HEK293 (cell line): ENCODE measurements around the gene ALS2.

ENCODE experiments used
- CTCF ChIA-PET: fragments of 350-600 bp; formaldehyde crosslinking; extraction: SDS; loops from one replicate; lab custom pipeline; 2021; ENCODE audit warnings: antibody characterized with exemption; lab: Yijun Ruan, JAX
- POLR2A ChIA-PET: fragments of 300-600 bp; formaldehyde crosslinking; extraction: SDS; loops from one replicate; lab custom pipeline; 2020; ENCODE audit warnings: antibody characterized with exemption, inconsistent platforms; lab: Yijun Ruan, JAX
- H3K27ac ChIP-seq: fragments of 200-500 bp; sonication (Bioruptor generic); 2 replicates; pipeline ENCODE4 v1.5.1; 2014; ENCODE audit warnings: low read depth, low read length, control low read depth, inconsistent platforms; ENCODE audit errors: extremely low read depth
- H3K36me3 ChIP-seq, 2 experiments: fragments of 200-500 bp in 1 of 2; sonication (Bioruptor generic) in 1 of 2; 1 replicate in 1 of 2; 2 replicates in 1 of 2; pipeline ENCODE4 v1.5.1; 2014 to 2017; ENCODE audit warnings: inconsistent platforms in 2 of 2, low read length in 2 of 2; ENCODE audit not compliant: control insufficient read depth in 2 of 2, insufficient read depth in 1 of 2
- H3K4me1 ChIP-seq: fragments of 200-500 bp; sonication (Bioruptor generic); 2 replicates; pipeline ENCODE4 v1.5.1; 2014; ENCODE audit warnings: mild to moderate bottlenecking, low read length, inconsistent platforms; ENCODE audit not compliant: control insufficient read depth, insufficient read depth
- H3K4me3 ChIP-seq: 2 replicates; pipeline ENCODE4 v1.5.1; 2011; ENCODE audit warnings: low read depth, mild to moderate bottlenecking, control low read depth, low read length, moderate library complexity
- H3K9me3 ChIP-seq: fragments of 200-500 bp; sonication (Bioruptor generic); 2 replicates; pipeline ENCODE4 v1.5.1; 2014; ENCODE audit warnings: low read depth, low read length, inconsistent platforms; ENCODE audit not compliant: control insufficient read depth, insufficient read depth
- GLIS2 ChIP-seq: fragments of 450-650 bp; formaldehyde crosslinking; IDR thresholded peaks from 2 replicates; pipeline ENCODE4 v1.5.1; 2016; ENCODE audit warnings: missing biosample characterization, missing genetic modification characterization
- PRDM1 ChIP-seq: fragments of 450-650 bp; formaldehyde crosslinking; IDR thresholded peaks from 2 replicates; pipeline ENCODE4; 2016; ENCODE audit warnings: missing biosample characterization, missing genetic modification characterization
- SCRT2 ChIP-seq: fragments of 450-650 bp; formaldehyde crosslinking; IDR thresholded peaks from 2 replicates; pipeline ENCODE4 v1.5.1; 2016; ENCODE audit warnings: missing biosample characterization, missing genetic modification characterization
- TRIM28 ChIP-seq: IDR thresholded peaks from 2 replicates; pipeline ENCODE4 v1.6.1; 2011; ENCODE audit warnings: low read length, control low read depth, borderline replicate concordance
- WT1 ChIP-seq: fragments of 450-650 bp; formaldehyde crosslinking; IDR thresholded peaks from 2 replicates; pipeline ENCODE4 v1.5.1; 2016; ENCODE audit warnings: missing biosample characterization, missing genetic modification characterization
- ZFP37 ChIP-seq: fragments of 450-650 bp; formaldehyde crosslinking; IDR thresholded peaks from 2 replicates; pipeline ENCODE4 v1.5.1; 2016; ENCODE audit warnings: missing biosample characterization, missing genetic modification characterization
- ZIC2 ChIP-seq: fragments of 450-650 bp; formaldehyde crosslinking; IDR thresholded peaks from 2 replicates; pipeline ENCODE4 v1.5.1; 2016; ENCODE audit warnings: missing biosample characterization, missing genetic modification characterization
- ZNF2 ChIP-seq: fragments of 450-650 bp; formaldehyde crosslinking; IDR thresholded peaks from 2 replicates; pipeline ENCODE4 v1.5.1; 2016; ENCODE audit warnings: missing biosample characterization, missing genetic modification characterization
- ZNF248 ChIP-seq: fragments of 450-650 bp; formaldehyde crosslinking; IDR thresholded peaks from 2 replicates; pipeline ENCODE4 v1.5.1; 2017; ENCODE audit warnings: missing biosample characterization, missing genetic modification characterization
- ZNF292 ChIP-seq: fragments of 450-650 bp; formaldehyde crosslinking; IDR thresholded peaks from 2 replicates; pipeline ENCODE4 v1.5.1; 2016; ENCODE audit warnings: low read depth, missing biosample characterization, missing genetic modification characterization, borderline replicate concordance
- ZNF501 ChIP-seq: fragments of 450-650 bp; formaldehyde crosslinking; IDR thresholded peaks from 2 replicates; pipeline ENCODE4 v1.5.1; 2016; ENCODE audit warnings: missing biosample characterization, missing genetic modification characterization
- ZNF529 ChIP-seq: fragments of 450-650 bp; formaldehyde crosslinking; IDR thresholded peaks from 2 replicates; pipeline ENCODE4 v1.5.1; 2017; ENCODE audit warnings: missing genetic modification characterization, missing biosample characterization; ENCODE audit not compliant: insufficient replicate concordance
- ZNF530 ChIP-seq: fragments of 450-650 bp; formaldehyde crosslinking; IDR thresholded peaks from 2 replicates; pipeline ENCODE4 v1.5.1; 2016; ENCODE audit warnings: low read depth, missing biosample characterization, missing genetic modification characterization
- ZNF548 ChIP-seq: fragments of 450-650 bp; formaldehyde crosslinking; IDR thresholded peaks from 2 replicates; pipeline ENCODE4 v1.5.1; 2016; ENCODE audit warnings: missing biosample characterization, missing genetic modification characterization
- ZNF660 ChIP-seq: fragments of 450-650 bp; IDR thresholded peaks from 2 replicates; pipeline ENCODE4 v1.5.1; 2018; ENCODE audit warnings: missing biosample characterization, mild to moderate bottlenecking, missing genetic modification characterization
- ZNF670 ChIP-seq: fragments of 450-650 bp; formaldehyde crosslinking; IDR thresholded peaks from 2 replicates; pipeline ENCODE4 v1.5.1; 2016; ENCODE audit warnings: missing biosample characterization, missing genetic modification characterization, low read depth
- ZNF792 ChIP-seq: fragments of 450-650 bp; formaldehyde crosslinking; IDR thresholded peaks from 2 replicates; pipeline ENCODE4 v1.5.1; 2016; ENCODE audit warnings: missing biosample characterization, missing genetic modification characterization
- TF ChIP-seq, protein P1 (sequence below): fragments of 450-650 bp; formaldehyde crosslinking; IDR thresholded peaks from 2 replicates; pipeline ENCODE4 v1.5.1; 2016; ENCODE audit warnings: missing biosample characterization, missing genetic modification characterization
- TF ChIP-seq, protein P2 (sequence below): fragments of 450-650 bp; formaldehyde crosslinking; IDR thresholded peaks from 2 replicates; pipeline ENCODE4; 2016; ENCODE audit warnings: missing biosample characterization, missing genetic modification characterization
- TF ChIP-seq, protein P3 (sequence below): fragments of 450-650 bp; formaldehyde crosslinking; IDR thresholded peaks from 2 replicates; pipeline ENCODE4 v1.5.1; 2016; ENCODE audit warnings: missing biosample characterization, missing genetic modification characterization, low read depth
- TF ChIP-seq, protein P4 (sequence below): fragments of 450-650 bp; formaldehyde crosslinking; IDR thresholded peaks from 2 replicates; pipeline ENCODE4 v1.5.1; 2016; ENCODE audit warnings: missing biosample characterization, missing genetic modification characterization
- TF ChIP-seq, protein P5 (sequence below): fragments of 450-650 bp; formaldehyde crosslinking; IDR thresholded peaks from 2 replicates; pipeline ENCODE4 v1.5.1; 2016; ENCODE audit warnings: missing biosample characterization, missing genetic modification characterization

Gene ALS2

DNA sequence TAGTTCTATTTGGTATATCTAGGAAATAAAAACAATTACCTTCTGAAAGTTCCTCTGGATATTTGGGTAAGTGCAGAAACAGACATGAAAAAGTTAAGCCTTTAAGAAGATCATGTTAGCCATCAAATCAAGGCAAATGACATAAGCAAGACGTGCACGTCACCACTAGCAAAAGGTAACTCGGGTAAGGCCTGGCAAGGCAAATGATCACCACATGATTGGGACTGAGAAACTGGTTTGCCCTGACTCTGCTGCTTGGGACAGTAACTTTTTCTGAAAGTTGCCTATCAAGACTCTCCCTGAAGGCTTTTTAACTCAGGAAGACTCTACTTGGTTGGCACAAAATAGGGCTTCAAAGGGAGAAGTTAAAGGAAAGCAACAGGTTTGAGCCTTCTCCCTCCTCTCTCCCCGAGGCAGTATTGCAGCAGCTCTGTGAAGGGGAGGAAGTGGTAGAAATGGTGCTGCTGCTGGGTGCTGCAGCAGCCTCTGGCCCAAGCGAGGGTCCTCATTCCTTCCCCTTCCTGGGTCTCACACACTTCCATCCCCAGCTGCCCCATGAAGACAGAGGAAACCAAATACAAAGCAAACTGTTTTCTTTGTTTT lies 120.3 kb downstream of the ALS2 start (continued):
- TF ChIP-seq TRIM28: no peak
- TF ChIP-seq SCRT2: peak; percentile 72
- TF ChIP-seq, all 188 proteins: peak for 1

DNA sequence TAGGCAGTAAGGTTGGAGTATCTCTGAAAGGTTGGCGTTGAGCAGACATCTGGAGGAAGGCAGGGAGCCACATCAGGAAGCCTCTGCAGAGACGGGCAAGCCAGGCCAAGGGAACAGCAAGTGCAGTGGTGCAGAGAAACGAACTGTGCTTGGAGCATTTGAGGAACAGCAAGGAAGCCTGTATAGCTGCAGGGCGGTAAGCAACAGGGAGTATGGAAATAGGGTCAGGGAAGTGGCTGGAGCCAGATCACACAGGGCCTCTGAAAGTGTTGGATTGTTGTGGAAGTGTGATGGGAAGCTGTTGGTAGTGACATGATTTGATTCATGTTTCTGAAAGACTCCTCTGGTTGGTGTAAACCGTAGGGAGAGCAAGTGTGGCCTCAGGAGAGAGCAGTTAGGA lies 124.0 kb downstream of the ALS2 start:
- H3K4me3 ChIP-seq: no peak overlapping the region
- H3K27ac ChIP-seq: no peak overlapping the region
- no peaks in the 10 kb centered on the region for H3K9me3 ChIP-seq
- no peaks in the 10 kb centered on the region for H3K4me1 ChIP-seq
- TF ChIP-seq ZIC2 (0 out of 2 replicates have a peak, but pooled peaks have one; percentile 35), ZNF530 (tag by site-specific recombination) (no peak)
- H3K36me3 ChIP-seq: no peaks in the 10 kb centered on the region
- CTCF ChIA-PET: interaction anchor here (0.6 to 0.7 kb wide), 2 partner anchors 30 to 201 kb away, joined by 3 to 4 read pairs; no protein-coding TSS in a partner anchor
- POLR2A ChIA-PET: no interaction called here

DNA sequence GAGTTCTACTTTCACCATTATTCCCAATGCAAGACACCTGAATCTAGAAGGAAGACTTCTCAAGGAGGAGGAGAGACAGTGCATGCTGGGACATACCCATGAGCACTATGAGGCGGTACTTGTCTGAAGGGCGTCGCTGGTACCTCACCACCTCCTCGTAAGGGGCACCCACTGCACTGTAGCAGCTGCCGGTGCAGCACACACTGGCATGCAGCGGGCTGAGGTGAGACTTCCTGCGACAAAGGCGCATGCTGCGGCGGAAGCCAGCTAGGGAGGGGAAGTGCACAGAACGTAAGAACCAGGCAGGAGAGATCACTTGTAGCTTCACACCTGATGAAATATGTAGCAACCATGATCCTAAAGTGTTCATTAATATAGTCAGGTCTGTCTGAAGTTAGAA lies 124.6 kb downstream of the ALS2 start:
- no peak for TF ChIP-seq ZNF2 (tag by site-specific recombination)
- TF ChIP-seq ZNF248 (tag by site-specific recombination): no peak
- no peak for TF ChIP-seq PRDM1
- TF ChIP-seq, protein P1, sequence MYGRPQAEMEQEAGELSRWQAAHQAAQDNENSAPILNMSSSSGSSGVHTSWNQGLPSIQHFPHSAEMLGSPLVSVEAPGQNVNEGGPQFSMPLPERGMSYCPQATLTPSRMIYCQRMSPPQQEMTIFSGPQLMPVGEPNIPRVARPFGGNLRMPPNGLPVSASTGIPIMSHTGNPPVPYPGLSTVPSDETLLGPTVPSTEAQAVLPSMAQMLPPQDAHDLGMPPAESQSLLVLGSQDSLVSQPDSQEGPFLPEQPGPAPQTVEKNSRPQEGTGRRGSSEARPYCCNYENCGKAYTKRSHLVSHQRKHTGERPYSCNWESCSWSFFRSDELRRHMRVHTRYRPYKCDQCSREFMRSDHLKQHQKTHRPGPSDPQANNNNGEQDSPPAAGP: no peak
- Histone ChIP-seq H3K27ac (no peak overlapping the region), H3K4me1 (no peaks in the 10 kb centered on the region), H3K9me3 (no peaks in the 10 kb centered on the region), H3K36me3 (no peaks in the 10 kb centered on the region), H3K4me3 (no peak overlapping the region)
- ChIA-PET POLR2A (no interaction called here), CTCF (interaction anchor here (0.7 kb wide), 1 partner anchor 30 kb away, joined by 4 read pairs; no protein-coding TSS in a partner anchor)

DNA sequence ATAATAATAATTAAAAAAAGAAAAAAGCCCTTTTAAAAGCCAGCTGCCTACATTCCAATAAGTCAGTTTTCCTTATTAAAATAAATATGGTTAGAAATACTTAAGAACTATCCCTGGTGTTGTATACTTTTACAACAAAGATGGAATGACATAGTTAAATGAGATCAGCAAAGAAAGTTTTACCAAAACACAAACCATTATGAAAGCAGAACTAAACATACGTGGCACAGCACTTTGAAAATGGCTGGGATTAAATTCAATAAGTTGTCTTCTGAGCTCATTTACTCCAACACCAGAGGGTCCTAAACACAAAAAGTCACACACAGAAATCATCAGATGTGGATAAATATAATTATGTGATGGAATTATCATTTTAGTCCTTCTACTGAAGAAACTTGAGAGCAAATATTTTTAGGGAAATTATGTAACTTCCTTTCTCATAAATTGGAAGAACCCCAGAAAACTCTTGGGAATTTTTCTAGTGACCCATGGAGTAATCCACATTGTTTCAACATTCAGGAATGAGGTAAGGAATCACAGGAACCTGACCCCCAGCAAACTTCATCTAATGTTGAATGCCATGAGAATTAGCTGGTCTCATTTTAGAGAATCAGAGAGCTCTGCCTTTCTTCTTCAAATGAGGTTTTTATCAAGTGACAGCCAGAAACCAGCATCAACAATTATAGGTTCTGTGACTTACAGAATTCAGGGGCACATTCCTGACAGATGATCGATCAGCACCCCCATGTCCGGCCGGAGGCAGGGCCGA lies 125.9 kb downstream of the ALS2 start:
- Histone ChIP-seq H3K9me3 (no peaks in the 10 kb centered on the region), H3K27ac (no peak overlapping the region), H3K4me3 (no peak overlapping the region), H3K36me3 (no peaks in the 10 kb centered on the region), H3K4me1 (no peaks in the 10 kb centered on the region)
- ChIA-PET CTCF (no interaction called here), POLR2A (no interaction called here)
- TF ChIP-seq ZNF670 (no peak), WT1 (tag by site-specific recombination) (no peak), TRIM28 (no peak), ZNF660 (tag by site-specific recombination) (no peak), GLIS2 (tag by site-specific recombination) (no peak), ZNF792 (tag by site-specific recombination) (no peak), ZNF548 (tag by site-specific recombination) (no peak), ZNF292 (tag by site-specific recombination) (no peak), ZNF501 (tag by site-specific recombination) (no peak), SCRT2 (no peak), ZFP37 (tag by site-specific recombination) (no peak), ZNF529 (tag by site-specific recombination) (no peak)
- TF ChIP-seq, protein P2, sequence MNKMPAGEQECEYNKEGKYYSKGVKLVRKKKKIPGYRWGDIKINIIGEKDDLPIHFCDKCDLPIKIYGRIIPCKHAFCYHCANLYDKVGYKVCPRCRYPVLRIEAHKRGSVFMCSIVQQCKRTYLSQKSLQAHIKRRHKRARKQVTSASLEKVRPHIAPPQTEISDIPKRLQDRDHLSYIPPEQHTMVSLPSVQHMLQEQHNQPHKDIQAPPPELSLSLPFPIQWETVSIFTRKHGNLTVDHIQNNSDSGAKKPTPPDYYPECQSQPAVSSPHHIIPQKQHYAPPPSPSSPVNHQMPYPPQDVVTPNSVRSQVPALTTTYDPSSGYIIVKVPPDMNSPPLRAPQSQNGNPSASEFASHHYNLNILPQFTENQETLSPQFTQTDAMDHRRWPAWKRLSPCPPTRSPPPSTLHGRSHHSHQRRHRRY (tag by site-specific recombination): no peak
- TF ChIP-seq, protein P3, sequence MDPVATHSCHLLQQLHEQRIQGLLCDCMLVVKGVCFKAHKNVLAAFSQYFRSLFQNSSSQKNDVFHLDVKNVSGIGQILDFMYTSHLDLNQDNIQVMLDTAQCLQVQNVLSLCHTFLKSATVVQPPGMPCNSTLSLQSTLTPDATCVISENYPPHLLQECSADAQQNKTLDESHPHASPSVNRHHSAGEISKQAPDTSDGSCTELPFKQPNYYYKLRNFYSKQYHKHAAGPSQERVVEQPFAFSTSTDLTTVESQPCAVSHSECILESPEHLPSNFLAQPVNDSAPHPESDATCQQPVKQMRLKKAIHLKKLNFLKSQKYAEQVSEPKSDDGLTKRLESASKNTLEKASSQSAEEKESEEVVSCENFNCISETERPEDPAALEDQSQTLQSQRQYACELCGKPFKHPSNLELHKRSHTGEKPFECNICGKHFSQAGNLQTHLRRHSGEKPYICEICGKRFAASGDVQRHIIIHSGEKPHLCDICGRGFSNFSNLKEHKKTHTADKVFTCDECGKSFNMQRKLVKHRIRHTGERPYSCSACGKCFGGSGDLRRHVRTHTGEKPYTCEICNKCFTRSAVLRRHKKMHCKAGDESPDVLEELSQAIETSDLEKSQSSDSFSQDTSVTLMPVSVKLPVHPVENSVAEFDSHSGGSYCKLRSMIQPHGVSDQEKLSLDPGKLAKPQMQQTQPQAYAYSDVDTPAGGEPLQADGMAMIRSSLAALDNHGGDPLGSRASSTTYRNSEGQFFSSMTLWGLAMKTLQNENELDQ (tag by site-specific recombination): no peak
- TF ChIP-seq, protein P4, sequence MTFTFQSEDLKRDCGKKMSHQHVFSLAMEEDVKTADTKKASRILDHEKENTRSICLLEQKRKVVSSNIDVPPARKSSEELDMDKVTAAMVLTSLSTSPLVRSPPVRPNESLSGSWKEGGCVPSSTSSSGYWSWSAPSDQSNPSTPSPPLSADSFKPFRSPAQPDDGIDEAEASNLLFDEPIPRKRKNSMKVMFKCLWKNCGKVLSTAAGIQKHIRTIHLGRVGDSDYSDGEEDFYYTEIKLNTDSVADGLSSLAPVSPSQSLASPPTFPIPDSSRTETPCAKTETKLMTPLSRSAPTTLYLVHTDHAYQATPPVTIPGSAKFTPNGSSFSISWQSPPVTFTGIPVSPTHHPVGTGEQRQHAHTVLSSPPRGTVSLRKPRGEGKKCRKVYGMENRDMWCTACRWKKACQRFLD: no peak
- TF ChIP-seq, protein P5, sequence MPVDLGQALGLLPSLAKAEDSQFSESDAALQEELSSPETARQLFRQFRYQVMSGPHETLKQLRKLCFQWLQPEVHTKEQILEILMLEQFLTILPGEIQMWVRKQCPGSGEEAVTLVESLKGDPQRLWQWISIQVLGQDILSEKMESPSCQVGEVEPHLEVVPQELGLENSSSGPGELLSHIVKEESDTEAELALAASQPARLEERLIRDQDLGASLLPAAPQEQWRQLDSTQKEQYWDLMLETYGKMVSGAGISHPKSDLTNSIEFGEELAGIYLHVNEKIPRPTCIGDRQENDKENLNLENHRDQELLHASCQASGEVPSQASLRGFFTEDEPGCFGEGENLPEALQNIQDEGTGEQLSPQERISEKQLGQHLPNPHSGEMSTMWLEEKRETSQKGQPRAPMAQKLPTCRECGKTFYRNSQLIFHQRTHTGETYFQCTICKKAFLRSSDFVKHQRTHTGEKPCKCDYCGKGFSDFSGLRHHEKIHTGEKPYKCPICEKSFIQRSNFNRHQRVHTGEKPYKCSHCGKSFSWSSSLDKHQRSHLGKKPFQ: no peak
